WTC11 (cell line): ENCODE results near the gene FAM78B. TPM values are rescaled to one million over a fixed set of nuclear protein-coding genes. Genes with fewer than 3 reads are reported as not detected.

Experiments
- ATAC-seq: fragments of 200-7000 bp; cut with Tn5 transposase; 2 replicates; pipeline ENCODE4 v1.10.0; 2021; ENCODE audit warnings: mild to moderate bottlenecking, moderate library complexity
- CTCF ChIA-PET: fragments of 300-600 bp; sonication (Branson Sonifier 250); formaldehyde crosslinking; loops from one replicate; lab custom pipeline; 2021; ENCODE audit warnings: antibody characterized with exemption; lab: Charles Lee
- POLR2A ChIA-PET: fragments of 350-600 bp; sonication (Branson Sonifier 250); formaldehyde crosslinking; loops from one replicate; lab custom pipeline; 2021; ENCODE audit warnings: antibody characterized with exemption; lab: Charles Lee
- DNase-seq: peaks from one replicate; pipeline ENCODE4 v3.0.0; 2021; ENCODE audit warnings: low spot score
- H3K27ac Mint-ChIP-seq: 2 replicates; pipeline ENCODE4 v1.8.0; 2021; ENCODE audit warnings: mixed read lengths
- H3K27me3 Mint-ChIP-seq: 2 replicates; pipeline ENCODE4 v1.8.0; 2021; ENCODE audit warnings: low read depth, mild to moderate bottlenecking, moderate library complexity, mixed read lengths
- H3K36me3 Mint-ChIP-seq: 2 replicates; pipeline ENCODE4 v1.8.0; 2021; ENCODE audit warnings: mixed read lengths
- H3K4me1 Mint-ChIP-seq: 2 replicates; pipeline ENCODE4 v1.8.0; 2022; ENCODE audit warnings: mixed read lengths
- H3K4me3 Mint-ChIP-seq: 2 replicates; pipeline ENCODE4 v1.8.0; 2021; ENCODE audit warnings: mild to moderate bottlenecking, moderate library complexity, mixed read lengths
- H3K9me3 Mint-ChIP-seq: 2 replicates; pipeline ENCODE4 v1.8.0; 2021; ENCODE audit warnings: mixed read lengths
- AFF4 ChIP-seq: sonication (generic); formaldehyde crosslinking; IDR thresholded peaks from 2 replicates; pipeline ENCODE4 v1.8.1; 2023; ENCODE audit warnings: mild to moderate bottlenecking, missing genetic modification reagents, borderline replicate concordance
- ATF1 ChIP-seq: sonication (generic); formaldehyde crosslinking; IDR thresholded peaks from 2 replicates; pipeline ENCODE4 v1.8.1; 2023; ENCODE audit warnings: mild to moderate bottlenecking, moderate library complexity, missing genetic modification reagents
- CBFB ChIP-seq: sonication (generic); formaldehyde crosslinking; IDR thresholded peaks from 2 replicates; pipeline ENCODE4 v1.8.1; 2022; ENCODE audit warnings: mild to moderate bottlenecking, low read depth, missing genetic modification reagents
- CREM ChIP-seq: sonication (generic); formaldehyde crosslinking; IDR thresholded peaks from 2 replicates; pipeline ENCODE4 v1.8.1; 2022; ENCODE audit warnings: mild to moderate bottlenecking, missing genetic modification reagents, moderate library complexity
- EMX1 ChIP-seq: fragments of 250-450 bp; sonication (Bioruptor Pico); IDR thresholded peaks from 2 replicates; pipeline ENCODE4 v1.8.0; 2021; ENCODE audit warnings: mild to moderate bottlenecking
- ESRRA ChIP-seq: sonication (generic); formaldehyde crosslinking; IDR thresholded peaks from 2 replicates; pipeline ENCODE4 v1.8.1; 2022; ENCODE audit warnings: mild to moderate bottlenecking, missing genetic modification reagents, borderline replicate concordance
- ETV6 ChIP-seq: sonication (generic); formaldehyde crosslinking; IDR thresholded peaks from 2 replicates; pipeline ENCODE4 v1.8.1; 2022; ENCODE audit warnings: mild to moderate bottlenecking, missing genetic modification reagents
- FOXJ3 ChIP-seq: sonication (generic); formaldehyde crosslinking; IDR thresholded peaks from 2 replicates; pipeline ENCODE4 v1.9.0; 2021; ENCODE audit warnings: missing genetic modification reagents, mild to moderate bottlenecking, borderline replicate concordance
- FOXK1 ChIP-seq: sonication (generic); formaldehyde crosslinking; IDR thresholded peaks from 2 replicates; pipeline ENCODE4 v1.8.0; 2022; ENCODE audit warnings: mild to moderate bottlenecking, moderate library complexity, missing genetic modification reagents
- FOXP4 ChIP-seq: sonication (generic); formaldehyde crosslinking; IDR thresholded peaks from 2 replicates; pipeline ENCODE4 v1.8.0; 2022; ENCODE audit warnings: mild to moderate bottlenecking, missing genetic modification reagents
- KAT7 ChIP-seq: sonication (generic); formaldehyde crosslinking; IDR thresholded peaks from 2 replicates; pipeline ENCODE4 v1.8.1; 2023; ENCODE audit warnings: missing genetic modification reagents, mild to moderate bottlenecking, borderline replicate concordance
- MYBL2 ChIP-seq: sonication (generic); formaldehyde crosslinking; IDR thresholded peaks from 2 replicates; pipeline ENCODE4 v1.8.1; 2023; ENCODE audit warnings: mild to moderate bottlenecking, moderate library complexity, missing genetic modification reagents
- SP1 ChIP-seq: sonication (generic); formaldehyde crosslinking; conservative IDR thresholded peaks from 2 replicates; pipeline ENCODE4 v1.8.1; 2022; ENCODE audit warnings: missing genetic modification reagents
- TP53 ChIP-seq: sonication (generic); formaldehyde crosslinking; IDR thresholded peaks from 2 replicates; pipeline ENCODE4 v1.8.1; 2023; ENCODE audit warnings: mild to moderate bottlenecking, missing genetic modification reagents
- USF2 ChIP-seq: sonication (generic); formaldehyde crosslinking; IDR thresholded peaks from 2 replicates; pipeline ENCODE4 v1.8.1; 2023; ENCODE audit warnings: mild to moderate bottlenecking, missing genetic modification reagents, moderate library complexity
- ZMAT4 ChIP-seq: fragments of 250-450 bp; sonication (Bioruptor Pico); IDR thresholded peaks from 2 replicates; pipeline ENCODE4 v1.9.0; 2021; ENCODE audit warnings: mild to moderate bottlenecking
- ZNF281 ChIP-seq: sonication (generic); formaldehyde crosslinking; IDR thresholded peaks from 2 replicates; pipeline ENCODE4 v1.8.0; 2023; ENCODE audit warnings: mild to moderate bottlenecking, missing genetic modification reagents
- ZNF423 ChIP-seq: fragments of 250-450 bp; sonication (Bioruptor Pico); IDR thresholded peaks from 2 replicates; pipeline ENCODE4 v2.1.2; 2022; ENCODE audit warnings: mild to moderate bottlenecking, moderate library complexity
- ZNF425 ChIP-seq: fragments of 250-450 bp; sonication (Bioruptor Pico); conservative IDR thresholded peaks from 2 replicates; pipeline ENCODE4 v1.9.0; 2021; ENCODE audit warnings: mild to moderate bottlenecking
- total RNA-seq: library from RNA; stranded (reverse); gene quantifications from 3 replicates; pipeline ENCODE4 v1.2.3, GENCODE V29; 2021
- TF ChIP-seq, protein P1 (sequence below): sonication (generic); formaldehyde crosslinking; IDR thresholded peaks from 2 replicates; pipeline ENCODE4 v1.8.0; 2023; ENCODE audit warnings: missing genetic modification reagents

The FAM78B gene
- total RNA-seq, 1 experiment from 2014 or later, result 2.6 TPM

- ATAC-seq, result no peak
- DNase-seq, result no peak
- Mint-ChIP-seq H3K4me3 (no peak overlapping the region), H3K4me1 (peaks cover 10% of the 10 kb centered on the region), H3K27ac (no peak overlapping the region), H3K36me3 (no peaks in the 10 kb centered on the region), H3K9me3 (no peaks in the 10 kb centered on the region), H3K27me3 (no peaks in the 10 kb centered on the region)
- POLR2A ChIA-PET, result no interaction called here
- CTCF ChIA-PET, result interaction anchor here (0.9 to 1.6 kb wide), 3 partner anchors 11 to 216 kb away, joined by 3 read pairs; no protein-coding TSS in a partner anchor
- TF ChIP-seq USF2 (CRISPR knock-in tag) (no peak), CBFB (no peak), ATF1 (CRISPR knock-in tag) (no peak), CREM (CRISPR knock-in tag) (no peak), ZNF425 (CRISPR knock-in tag) (no peak), ETV6 (CRISPR knock-in tag) (no peak), ZNF423 (CRISPR knock-in tag) (no peak), ZMAT4 (CRISPR knock-in tag) (no peak), SP1 (CRISPR knock-in tag) (no peak), FOXP4 (CRISPR knock-in tag) (no peak), ZNF281 (no peak), KAT7 (CRISPR knock-in tag) (no peak), MYBL2 (no peak), FOXK1 (no peak), TP53 (CRISPR knock-in tag) (no peak), FOXJ3 (CRISPR knock-in tag) (no peak), ESRRA (CRISPR knock-in tag) (no peak), AFF4 (CRISPR knock-in tag) (no peak), EMX1 (CRISPR knock-in tag) (no peak)
- TF ChIP-seq, protein P1, sequence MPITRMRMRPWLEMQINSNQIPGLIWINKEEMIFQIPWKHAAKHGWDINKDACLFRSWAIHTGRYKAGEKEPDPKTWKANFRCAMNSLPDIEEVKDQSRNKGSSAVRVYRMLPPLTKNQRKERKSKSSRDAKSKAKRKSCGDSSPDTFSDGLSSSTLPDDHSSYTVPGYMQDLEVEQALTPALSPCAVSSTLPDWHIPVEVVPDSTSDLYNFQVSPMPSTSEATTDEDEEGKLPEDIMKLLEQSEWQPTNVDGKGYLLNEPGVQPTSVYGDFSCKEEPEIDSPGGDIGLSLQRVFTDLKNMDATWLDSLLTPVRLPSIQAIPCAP (CRISPR knock-in tag), result no peak
Measured at GRCh38 chr1:166140251-166140650, 26.6 kb downstream of the FAM78B start.
